Measurements from ENCODE around the gene APCS. TPM values are rescaled to one million over a fixed set of nuclear protein-coding genes. Genes with fewer than 3 reads are reported as not detected.

APCS gene
- total RNA-seq, 1 experiment from 2014 or later: 0.42 TPM

- Histone ChIP-seq H3K9ac (ENCODE audit: low read length) (no peak overlapping the region), H3K36me3 (ENCODE audit: control insufficient read depth in 1 of 2, insufficient read depth in 2 of 2, low read length in 2 of 2) (no peaks in the 10 kb centered on the region), H3K27ac (ENCODE audit: low read depth, low read length) (no peak overlapping the region), H3K4me3 (replicated peaks in 1 of 2; ENCODE audit: low read depth in 1 of 2, low read length in 2 of 2) (no peak overlapping the region), H3K27me3 (ENCODE audit: insufficient read depth, low read length) (peaks cover 8% of the 10 kb centered on the region; the same call in 1 of the 2 replicates), H3K4me1 (ENCODE audit: control insufficient read depth in 1 of 2, insufficient read depth in 2 of 2, low read length in 2 of 2) (no peaks in the 10 kb centered on the region), H4K20me1 (ENCODE audit: insufficient read depth) (no peaks in the 10 kb centered on the region; the same call in 1 of the 2 replicates), H3K79me2 (ENCODE audit: insufficient read depth, low read length) (no peaks in the 10 kb centered on the region), H2AFZ (ENCODE audit: low read depth, low read length, poor library complexity, severe bottlenecking) (no peak overlapping the region), H3K4me2 (ENCODE audit: low read length) (no peak overlapping the region), H3K9me3 (ENCODE audit: control insufficient read depth in 1 of 2, insufficient read depth in 1 of 2, low read depth in 1 of 2, low read length in 2 of 2) (no peaks in the 10 kb centered on the region), H3K9me2 (ENCODE audit: insufficient read depth) (no peaks in the 10 kb centered on the region)
- intact Hi-C loops (cut with micrococcal nuclease): no loop called here
- POLR2A ChIA-PET: no interaction called here
- no peak for ATAC-seq
- DNase-seq (ENCODE audit: low read depth, low spot score): no peak
- RAD21 ChIA-PET (ENCODE audit: low non-redundant PET in 1 of 2, low total read pairs in 2 of 2, uncharacterized antibody in 2 of 2, unreplicated experiment in 2 of 2): no interaction called here
- BruUV-seq (replicated peaks): no TSS peak
- CTCF ChIA-PET: no interaction called here
- TF ChIP-seq ZFX (IDR thresholded peaks at IDR 0.05): no peak
- no peak for TF ChIP-seq EZH2 (IDR thresholded peaks at IDR 0.05)
- no peak for TF ChIP-seq YY1 (IDR thresholded peaks at IDR 0.05; ENCODE audit: extremely low read depth, insufficient replicate concordance, low read depth, low read length)
- no peak for TF ChIP-seq FOSL1 (IDR thresholded peaks at IDR 0.05; ENCODE audit: low read depth)
- no peak for TF ChIP-seq EGR1 (IDR thresholded peaks at IDR 0.05; ENCODE audit: low read depth)
- no peak for TF ChIP-seq ELF1 (IDR thresholded peaks at IDR 0.05; ENCODE audit: borderline replicate concordance, low read depth)
- TF ChIP-seq TCF7L2 (IDR thresholded peaks at IDR 0.05; ENCODE audit: borderline replicate concordance, extremely low read depth, insufficient read depth, insufficient read length): no peak
- no peak for TF ChIP-seq CBX3 (IDR thresholded peaks at IDR 0.05; ENCODE audit: low read depth)
Measured at GRCh38 chr1:159548126-159548525, 39.5 kb upstream of the APCS start.

- BruUV-seq (replicated peaks): no TSS peak
- H3K9me3 ChIP-seq (ENCODE audit: control insufficient read depth in 1 of 2, insufficient read depth in 1 of 2, low read depth in 1 of 2, low read length in 2 of 2): no peaks in the 10 kb centered on the region
- no peaks in the 10 kb centered on the region for H3K4me1 ChIP-seq (ENCODE audit: control insufficient read depth in 1 of 2, insufficient read depth in 2 of 2, low read length in 2 of 2)
- TF ChIP-seq ZFX (IDR thresholded peaks at IDR 0.05) (no peak), ATF3 (IDR thresholded peaks at IDR 0.05) (no peak), POLR2A (IDR thresholded peaks at IDR 0.05; ENCODE audit: borderline replicate concordance, extremely low read depth, insufficient read depth, insufficient read length) (no peak), SRF (IDR thresholded peaks at IDR 0.05; ENCODE audit: low read depth) (no peak), CBX3 (IDR thresholded peaks at IDR 0.05; ENCODE audit: low read depth) (no peak), ELF1 (IDR thresholded peaks at IDR 0.05; ENCODE audit: borderline replicate concordance, low read depth) (no peak), MAX (IDR thresholded peaks at IDR 0.05) (no peak), FOSL1 (IDR thresholded peaks at IDR 0.05; ENCODE audit: low read depth) (no peak), ZBTB33 (IDR thresholded peaks at IDR 0.05; ENCODE audit: extremely low read depth, insufficient replicate concordance, low read length) (no peak), EZH2 (IDR thresholded peaks at IDR 0.05) (no peak), EZH2phosphoT487 (IDR thresholded peaks at IDR 0.05; ENCODE audit: borderline replicate concordance) (no peak), CTCF (IDR thresholded peaks at IDR 0.05 in 2 of 3, conservative IDR thresholded peaks at IDR 0.05 in 1 of 3; ENCODE audit: borderline replicate concordance in 1 of 3, insufficient read depth in 1 of 3, low read depth in 2 of 3, low read length in 2 of 3) (no peak), POLR2AphosphoS5 (IDR thresholded peaks at IDR 0.05; ENCODE audit: low read depth, low read length) (no peak), CEBPB (IDR thresholded peaks at IDR 0.05; ENCODE audit: low read depth) (no peak), TCF7L2 (IDR thresholded peaks at IDR 0.05; ENCODE audit: borderline replicate concordance, extremely low read depth, insufficient read depth, insufficient read length) (no peak)
- POLR2A ChIA-PET: no interaction called here
- no peak for ATAC-seq
- no peak overlapping the region for H2AFZ ChIP-seq (ENCODE audit: low read depth, low read length, poor library complexity, severe bottlenecking)
- no peaks in the 10 kb centered on the region for H3K9me2 ChIP-seq (ENCODE audit: insufficient read depth)
- RAD21 ChIA-PET (ENCODE audit: low non-redundant PET in 1 of 2, low total read pairs in 2 of 2, uncharacterized antibody in 2 of 2, unreplicated experiment in 2 of 2): no interaction called here
- no peaks in the 10 kb centered on the region for H4K20me1 ChIP-seq (ENCODE audit: insufficient read depth)
- no peaks in the 10 kb centered on the region for H3K79me2 ChIP-seq (ENCODE audit: insufficient read depth, low read length)
- no peaks in the 10 kb centered on the region for H3K36me3 ChIP-seq (ENCODE audit: control insufficient read depth in 1 of 2, insufficient read depth in 2 of 2, low read length in 2 of 2)
- peaks cover 9% of the 10 kb centered on the region; the same call in 1 of the 2 replicates for H3K27me3 ChIP-seq (ENCODE audit: insufficient read depth, low read length)
- CTCF ChIA-PET: no interaction called here
- H3K27ac ChIP-seq (ENCODE audit: low read depth, low read length): no peak overlapping the region
- no peak for DNase-seq (ENCODE audit: low read depth, low spot score)
- H3K9ac ChIP-seq (ENCODE audit: low read length): no peak overlapping the region
- intact Hi-C loops (cut with micrococcal nuclease): no loop called here
- H3K4me3 ChIP-seq (replicated peaks in 1 of 2; ENCODE audit: low read depth in 1 of 2, low read length in 2 of 2): no peak overlapping the region
- no peak overlapping the region for H3K4me2 ChIP-seq (ENCODE audit: low read length)
Measured at GRCh38 chr1:159554261-159554660, 33.4 kb upstream of the APCS start.

Measured in HCT116 (cell line).